Measurements from ENCODE around the gene SLC8A1. TPM values are rescaled to one million over a fixed set of nuclear protein-coding genes. Genes with fewer than 3 reads are reported as not detected.

SLC8A1 gene
- total and polyA plus RNA-seq, 11 donors = 61.9 to 1,521 (median 827) TPM

- intact Hi-C loops (cut with DNase I) = no loop called here
- DNase-seq (no peak), ATAC-seq (no peak)
- 22 to 36% (median 30%) methylated on average over 3 of the region's 3 CpGs for WGBS, 4 donors
- peak overlapping the region in 11 of 12 donors; percentile 1 to 78 (median 53) for H3K27ac ChIP-seq
- no peak for TF ChIP-seq POLR2A (IDR thresholded peaks at IDR 0.05)
- TF ChIP-seq, protein P1, sequence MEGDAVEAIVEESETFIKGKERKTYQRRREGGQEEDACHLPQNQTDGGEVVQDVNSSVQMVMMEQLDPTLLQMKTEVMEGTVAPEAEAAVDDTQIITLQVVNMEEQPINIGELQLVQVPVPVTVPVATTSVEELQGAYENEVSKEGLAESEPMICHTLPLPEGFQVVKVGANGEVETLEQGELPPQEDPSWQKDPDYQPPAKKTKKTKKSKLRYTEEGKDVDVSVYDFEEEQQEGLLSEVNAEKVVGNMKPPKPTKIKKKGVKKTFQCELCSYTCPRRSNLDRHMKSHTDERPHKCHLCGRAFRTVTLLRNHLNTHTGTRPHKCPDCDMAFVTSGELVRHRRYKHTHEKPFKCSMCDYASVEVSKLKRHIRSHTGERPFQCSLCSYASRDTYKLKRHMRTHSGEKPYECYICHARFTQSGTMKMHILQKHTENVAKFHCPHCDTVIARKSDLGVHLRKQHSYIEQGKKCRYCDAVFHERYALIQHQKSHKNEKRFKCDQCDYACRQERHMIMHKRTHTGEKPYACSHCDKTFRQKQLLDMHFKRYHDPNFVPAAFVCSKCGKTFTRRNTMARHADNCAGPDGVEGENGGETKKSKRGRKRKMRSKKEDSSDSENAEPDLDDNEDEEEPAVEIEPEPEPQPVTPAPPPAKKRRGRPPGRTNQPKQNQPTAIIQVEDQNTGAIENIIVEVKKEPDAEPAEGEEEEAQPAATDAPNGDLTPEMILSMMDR (IDR thresholded peaks at IDR 0.05) = no peak
- H3K9me3 ChIP-seq = no peaks in the 10 kb centered on the region
- H3K27me3 ChIP-seq = no peaks in the 10 kb centered on the region
- H3K4me3 ChIP-seq = peak overlapping the region in 5 of 12 donors; percentile 0 to 22 (median 12)
- peaks cover 6 to 89% (median 47%) of the 10 kb centered on the region in 12 donors for H3K4me1 ChIP-seq
- H3K36me3 ChIP-seq = no peaks in the 10 kb centered on the region
These were observed 31.4 kb downstream of the SLC8A1 start for GRCh38 chr2:40420478-40420877.

- ATAC-seq = peak; percentile 24 to 30 (median 27)
- Histone ChIP-seq H3K36me3 (no peaks in the 10 kb centered on the region), H3K4me1 (peaks cover 6 to 86% (median 47%) of the 10 kb centered on the region in 12 donors), H3K4me3 (no peak overlapping the region), H3K27me3 (no peaks in the 10 kb centered on the region), H3K9me3 (no peaks in the 10 kb centered on the region), H3K27ac (peak overlapping the region in 11 of 12 donors; percentile 14 to 78 (median 51))
- no peak for DNase-seq
- intact Hi-C loops (cut with DNase I) = no loop called here
- TF ChIP-seq, protein P1 (IDR thresholded peaks at IDR 0.05) = no peak
- no peak for TF ChIP-seq POLR2A (IDR thresholded peaks at IDR 0.05)
- WGBS, 4 donors = 56 to 65% (median 63%) methylated on average over 2 of the region's 2 CpGs
These were observed 32.5 kb downstream of the SLC8A1 start for GRCh38 chr2:40419364-40419762.

GRCh38 chr2:40418614-40419363 is 33.1 kb downstream of the SLC8A1 start:
- H3K27ac ChIP-seq = peak overlapping the region in 11 of 12 donors; percentile 14 to 78 (median 51)
- H3K9me3 ChIP-seq = no peaks in the 10 kb centered on the region
- no peaks in the 10 kb centered on the region for H3K27me3 ChIP-seq
- ATAC-seq = peak; percentile 11 to 60 (median 32)
- H3K36me3 ChIP-seq = no peaks in the 10 kb centered on the region
- intact Hi-C loops (cut with DNase I) = no loop called here
- DNase-seq = no peak
- no peak overlapping the region for H3K4me3 ChIP-seq
- WGBS, 4 donors = 21 to 35% (median 31%) methylated on average over 5 of the region's 5 CpGs
- peaks cover 6 to 83% (median 49%) of the 10 kb centered on the region in 12 donors for H3K4me1 ChIP-seq
- TF ChIP-seq, protein P1 (IDR thresholded peaks at IDR 0.05) = no peak
- TF ChIP-seq POLR2A (IDR thresholded peaks at IDR 0.05) = no peak

DNA sequence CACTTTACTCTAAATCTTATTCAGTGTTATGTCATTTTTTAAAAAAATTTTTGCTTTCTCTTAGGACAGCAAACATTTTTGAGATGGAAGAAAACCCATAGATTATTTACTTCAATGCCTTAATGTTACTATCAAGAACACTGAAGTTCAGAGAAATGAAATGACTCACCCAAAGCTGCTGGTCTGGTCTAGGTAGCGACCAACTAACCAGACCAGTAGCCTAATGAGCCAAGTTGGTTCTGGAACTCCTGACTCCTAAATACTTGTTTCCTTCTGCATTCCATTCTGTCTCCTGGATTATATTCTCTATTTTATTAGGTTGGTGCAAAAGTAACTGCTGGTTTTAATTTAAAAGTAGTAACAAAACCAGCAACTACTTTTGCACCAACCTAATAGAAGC is 35.4 kb downstream of the SLC8A1 start:
- H3K27ac ChIP-seq = peak overlapping the region in 1 of 12 donors; percentile 18
- no peaks in the 10 kb centered on the region for H3K27me3 ChIP-seq
- WGBS, 4 donors = 71 to 84% (median 78%) methylated on average over 1 of the region's 1 CpG
- TF ChIP-seq POLR2A (IDR thresholded peaks at IDR 0.05) = no peak
- TF ChIP-seq, protein P1 (IDR thresholded peaks at IDR 0.05) = no peak
- H3K4me3 ChIP-seq = no peak overlapping the region
- ATAC-seq = no peak
- DNase-seq = no peak
- H3K9me3 ChIP-seq = no peaks in the 10 kb centered on the region
- H3K4me1 ChIP-seq = peaks cover 0 to 70% (median 39%) of the 10 kb centered on the region in 12 donors
- intact Hi-C loops (cut with DNase I) = no loop called here
- H3K36me3 ChIP-seq = no peaks in the 10 kb centered on the region
